ENCODE data around the gene CCDC154.

GRCh38 chr16:1430759-1431496 is 13.4 kb downstream of the CCDC154 start, which contains the start of gene PERCC1:
- TF ChIP-seq CTCF (optimal IDR thresholded peaks at IDR 0.05 in 1 of 3, IDR thresholded peaks at IDR 0.05 in 1 of 3, conservative IDR thresholded peaks at IDR 0.05 in 1 of 3; ENCODE audit: extremely low read depth in 1 of 3, insufficient read depth in 2 of 3, low read length in 3 of 3) = no peak
- TF ChIP-seq EZH2 (IDR thresholded peaks at IDR 0.05; ENCODE audit: low read length) = no peak
